Endodermal cell (in vitro differentiated cells): Measurements from ENCODE around the gene DPH7. TPM values are rescaled to one million over a fixed set of nuclear protein-coding genes. Genes with fewer than 3 reads are reported as not detected.
A peak's percentile ranks its signal among the peaks of the same experiment; 100 is the strongest.

Source experiments
- DNase-seq: peaks from one replicate; pipeline ENCODE4 v3.0.0-alpha.2; 2017
- H3K27ac ChIP-seq: 2 replicates; pipeline ENCODE4 v1.5.1; 2013; ENCODE audit warnings: mild to moderate bottlenecking, low read depth, low read length, moderate library complexity
- H3K27me3 ChIP-seq: 2 replicates; pipeline ENCODE4 v1.6.1; 2013; ENCODE audit warnings: mild to moderate bottlenecking, low read length, moderate library complexity; ENCODE audit not compliant: insufficient read depth, control insufficient read depth, poor library complexity, severe bottlenecking
- H3K36me3 ChIP-seq: 2 replicates; pipeline ENCODE4 v1.7.0; 2013; ENCODE audit warnings: mild to moderate bottlenecking, low read length, moderate library complexity; ENCODE audit not compliant: control insufficient read depth, insufficient read depth
- H3K4me1 ChIP-seq: one replicate; pipeline ENCODE4 v1.7.0; 2013; ENCODE audit warnings: low read length; ENCODE audit not compliant: control insufficient read depth, insufficient read depth
- H3K4me3 ChIP-seq: 2 replicates; pipeline ENCODE4 v1.5.1; 2013; ENCODE audit warnings: mild to moderate bottlenecking, low read length, moderate library complexity
- H3K9ac ChIP-seq: 2 replicates; pipeline ENCODE4 v1.6.1; 2013; ENCODE audit warnings: mild to moderate bottlenecking, low read length, moderate library complexity; ENCODE audit not compliant: poor library complexity, severe bottlenecking; ENCODE audit errors: extremely low read depth
- H3K9me3 ChIP-seq: 2 replicates; pipeline ENCODE4 v1.6.1; 2013; ENCODE audit warnings: mild to moderate bottlenecking, low read length, moderate library complexity; ENCODE audit not compliant: control insufficient read depth
- H3K27ac Mint-ChIP-seq: 2 replicates; pipeline ENCODE4 v1.8.0; 2020; ENCODE audit warnings: mixed read lengths
- H3K27me3 Mint-ChIP-seq: 2 replicates; pipeline ENCODE4 v1.8.0; 2021; ENCODE audit warnings: mild to moderate bottlenecking, mixed read lengths; ENCODE audit not compliant: insufficient read depth
- H3K36me3 Mint-ChIP-seq: 2 replicates; pipeline ENCODE4 v1.8.0; 2020; ENCODE audit warnings: low read depth, mixed read lengths
- H3K4me1 Mint-ChIP-seq: 2 replicates; pipeline ENCODE4 v1.8.0; 2020; ENCODE audit warnings: mixed read lengths
- H3K4me3 Mint-ChIP-seq: 2 replicates; pipeline ENCODE4 v1.8.0; 2020; ENCODE audit warnings: mild to moderate bottlenecking, moderate library complexity, mixed read lengths
- H3K9me3 Mint-ChIP-seq: 2 replicates; pipeline ENCODE4 v1.8.0; 2020; ENCODE audit warnings: mild to moderate bottlenecking, mixed read lengths
- WGBS, 2 experiments: methylation state at CpG; one replicate each; pipeline versions ENCODE4 v1.1.5 to v1.1.7; 2013; ENCODE audit warnings: missing lambda C conversion rate in 2 of 2, mixed read lengths in 1 of 2; ENCODE audit not compliant: insufficient coverage in 1 of 2, insufficient read length in 1 of 2; 5-methylcytosine and 5-hydroxymethylcytosine counted together
- total RNA-seq, 2 donors: library from RNA; stranded (reverse); fragmentation: NEBNext Ultra II Directional in 1 of 2; extraction: Animal tissue kit (Norgen Biotek cat#: 25700) in 1 of 2; gene quantifications; 2 replicates in 1 of 2; 3 replicates in 1 of 2; pipeline ENCODE4 v1.2.1, GENCODE V29; 2021
- TF ChIP-seq, protein P1 (sequence below): fragments of 200-600 bp; sonication (generic); conservative IDR thresholded peaks from 2 replicates; pipeline ENCODE4 v1.5.0; 2021; ENCODE audit warnings: antibody characterized with exemption, mild to moderate bottlenecking

DPH7 gene
- total RNA-seq, 2 donors from 2014 or later, result 48.9 to 50.4 TPM

DNA sequence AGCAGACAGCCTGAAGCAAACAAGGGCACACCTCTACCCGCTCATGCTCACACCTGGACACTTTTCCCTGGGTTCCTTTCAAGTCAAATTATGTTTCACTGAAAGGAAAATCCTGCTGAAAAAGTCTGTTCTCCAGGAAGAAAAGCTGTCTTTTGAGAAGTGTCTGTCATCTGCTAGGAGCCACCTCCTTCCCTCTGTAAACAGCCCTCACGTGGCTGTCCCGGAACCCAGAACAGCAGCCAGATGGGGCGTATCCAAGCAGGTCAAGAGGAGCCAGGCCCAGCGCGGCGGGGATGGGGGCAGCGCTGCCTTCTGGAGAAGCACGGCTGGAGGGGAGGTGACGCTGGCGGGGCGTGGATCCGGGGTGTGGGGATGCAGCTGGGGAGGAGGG lies 28.5 kb downstream of the DPH7 start, which contains the start of gene PNPLA7:
Gene PNPLA7 (minus strand): TSS at position 172 of the 391 bp plus-strand sequence. CDS start 205 bp downstream, outside the sequence.
- Mint-ChIP-seq H3K27ac (no peak within 1 kb of the TSS), H3K4me1 (peaks cover 3% of the 10 kb centered on the region), H3K9me3 (peaks cover 22% of the 10 kb centered on the region), H3K27me3 (no peaks in the 10 kb centered on the region), H3K36me3 (peaks cover 26% of the 10 kb centered on the region), H3K4me3 (peak within 1 kb of the TSS; percentile 72)
- TF ChIP-seq, protein P1, sequence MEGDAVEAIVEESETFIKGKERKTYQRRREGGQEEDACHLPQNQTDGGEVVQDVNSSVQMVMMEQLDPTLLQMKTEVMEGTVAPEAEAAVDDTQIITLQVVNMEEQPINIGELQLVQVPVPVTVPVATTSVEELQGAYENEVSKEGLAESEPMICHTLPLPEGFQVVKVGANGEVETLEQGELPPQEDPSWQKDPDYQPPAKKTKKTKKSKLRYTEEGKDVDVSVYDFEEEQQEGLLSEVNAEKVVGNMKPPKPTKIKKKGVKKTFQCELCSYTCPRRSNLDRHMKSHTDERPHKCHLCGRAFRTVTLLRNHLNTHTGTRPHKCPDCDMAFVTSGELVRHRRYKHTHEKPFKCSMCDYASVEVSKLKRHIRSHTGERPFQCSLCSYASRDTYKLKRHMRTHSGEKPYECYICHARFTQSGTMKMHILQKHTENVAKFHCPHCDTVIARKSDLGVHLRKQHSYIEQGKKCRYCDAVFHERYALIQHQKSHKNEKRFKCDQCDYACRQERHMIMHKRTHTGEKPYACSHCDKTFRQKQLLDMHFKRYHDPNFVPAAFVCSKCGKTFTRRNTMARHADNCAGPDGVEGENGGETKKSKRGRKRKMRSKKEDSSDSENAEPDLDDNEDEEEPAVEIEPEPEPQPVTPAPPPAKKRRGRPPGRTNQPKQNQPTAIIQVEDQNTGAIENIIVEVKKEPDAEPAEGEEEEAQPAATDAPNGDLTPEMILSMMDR, result no peak
- peaks cover 15% of the 10 kb centered on the region for H3K36me3 ChIP-seq
- H3K27ac ChIP-seq, result peak within 1 kb of the TSS; percentile 77
- H3K4me3 ChIP-seq, result peak within 1 kb of the TSS; percentile 68
- H3K27me3 ChIP-seq, result no peaks in the 10 kb centered on the region
- peak; percentile 92 for DNase-seq
- peak within 1 kb of the TSS; percentile 30 for H3K9ac ChIP-seq
- H3K4me1 ChIP-seq, result no peaks in the 10 kb centered on the region
- H3K9me3 ChIP-seq, result no peaks in the 10 kb centered on the region
- WGBS, 2 experiments, result 21 to 23% methylated on average over 6 to 13 of the region's 13 CpGs

DNA sequence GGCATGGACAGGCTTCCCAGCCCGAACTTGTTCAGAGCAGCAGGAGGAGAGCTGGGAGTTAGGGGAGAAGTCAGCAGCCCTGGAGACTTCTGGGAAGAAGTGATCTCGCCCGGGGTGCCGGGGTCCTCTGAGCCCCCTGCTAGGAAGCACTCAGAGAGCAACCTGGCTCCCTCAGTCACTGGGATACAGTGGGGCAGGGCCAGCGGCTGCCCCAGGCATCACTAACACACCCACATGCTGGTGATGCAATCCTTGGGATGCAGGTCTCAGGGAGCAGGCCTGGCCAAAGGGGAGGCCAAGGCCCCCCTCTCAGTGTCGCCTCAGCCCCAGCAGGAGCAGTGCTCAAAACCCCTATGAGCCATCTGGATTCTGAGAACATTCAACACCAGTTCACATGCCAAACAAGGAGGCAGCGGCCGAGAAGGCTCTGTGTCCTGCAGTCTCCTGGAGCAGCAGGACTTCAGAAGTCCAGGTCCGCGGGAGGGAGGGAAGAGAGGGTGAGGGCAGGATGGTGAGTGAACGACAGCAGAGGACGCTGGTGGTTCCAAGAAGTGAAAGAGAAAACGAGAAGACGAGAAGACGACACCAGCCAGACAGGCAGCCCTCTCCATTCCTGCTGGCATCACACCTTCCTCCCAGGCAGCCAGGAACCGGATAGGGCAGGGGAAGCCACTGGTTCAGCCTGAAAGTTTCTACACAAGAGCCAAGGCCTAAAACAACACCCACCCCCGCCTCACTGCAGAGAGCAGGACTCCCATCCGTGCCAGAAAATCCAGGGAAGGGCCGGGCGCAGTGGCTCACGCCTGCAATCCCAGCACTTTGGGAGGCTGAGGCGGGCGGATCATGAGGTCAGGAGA lies 30.8 kb downstream of the DPH7 start:
- Mint-ChIP-seq H3K27me3 (no peaks in the 10 kb centered on the region), H3K27ac (no peak overlapping the region), H3K36me3 (peaks cover 13% of the 10 kb centered on the region), H3K4me1 (peaks cover 3% of the 10 kb centered on the region), H3K4me3 (no peak overlapping the region), H3K9me3 (peaks cover 22% of the 10 kb centered on the region)
- H3K27me3 ChIP-seq, result no peaks in the 10 kb centered on the region
- TF ChIP-seq, protein P1, result no peak
- no peak overlapping the region for H3K27ac ChIP-seq
- no peak overlapping the region for H3K9ac ChIP-seq
- H3K36me3 ChIP-seq, result no peaks in the 10 kb centered on the region
- H3K4me1 ChIP-seq, result no peaks in the 10 kb centered on the region
- no peak overlapping the region for H3K4me3 ChIP-seq
- DNase-seq, result no peak
- 86 to 88% methylated on average over 13 to 23 of the region's 23 CpGs for WGBS, 2 experiments
- no peaks in the 10 kb centered on the region for H3K9me3 ChIP-seq

DNA sequence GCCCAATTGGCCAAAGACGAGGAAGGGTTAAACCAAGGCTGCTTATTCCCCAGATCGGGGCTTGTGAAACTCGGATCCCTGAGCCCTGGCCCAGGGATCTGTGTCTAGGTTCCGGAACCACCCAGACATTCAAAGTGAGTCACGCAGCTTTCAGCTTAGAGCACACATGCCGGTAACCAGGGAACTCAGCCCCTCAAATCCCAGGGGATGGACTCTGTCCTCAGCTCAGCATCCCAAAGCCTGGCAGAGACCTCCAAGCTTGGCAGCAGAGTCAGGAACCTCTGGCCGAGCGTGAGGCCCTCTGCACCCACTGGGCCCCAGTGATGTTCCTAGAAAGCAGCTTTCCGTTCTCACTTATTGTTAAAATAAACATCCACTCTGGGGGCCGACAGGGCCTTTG lies 33.6 kb downstream of the DPH7 start:
- no peaks in the 10 kb centered on the region for H3K9me3 ChIP-seq
- H3K9ac ChIP-seq, result no peak overlapping the region
- H3K36me3 ChIP-seq, result no peaks in the 10 kb centered on the region
- no peaks in the 10 kb centered on the region for H3K27me3 ChIP-seq
- Mint-ChIP-seq H3K27ac (no peak overlapping the region), H3K27me3 (no peaks in the 10 kb centered on the region), H3K4me3 (no peak overlapping the region), H3K9me3 (peaks cover 22% of the 10 kb centered on the region), H3K36me3 (peaks cover 8% of the 10 kb centered on the region), H3K4me1 (peaks cover 1% of the 10 kb centered on the region)
- TF ChIP-seq, protein P1, result no peak
- H3K4me3 ChIP-seq, result no peak overlapping the region
- DNase-seq, result no peak
- 84 to 92% methylated on average over 6 to 10 of the region's 10 CpGs for WGBS, 2 experiments
- H3K27ac ChIP-seq, result no peak overlapping the region
- H3K4me1 ChIP-seq, result no peaks in the 10 kb centered on the region
